Astrocyte (in vitro differentiated cells and primary cell): ENCODE data around the gene DNAL1. TPM values are rescaled to one million over a fixed set of nuclear protein-coding genes. Genes with fewer than 3 reads are reported as not detected.
A peak's percentile ranks its signal among the peaks of the same experiment; 100 is the strongest.

Experiments
- DNase-seq: peaks from one replicate; pipeline ENCODE4 v3.0.0-alpha.2; 2010; ENCODE audit warnings: low read depth
- FAIRE-seq: peaks from 2 replicates; lab custom pipeline; 2011; peaks lifted over from hg19 to GRCh38; lab: Jason Lieb, UNC
- H2AFZ ChIP-seq: 2 replicates; pipeline ENCODE4 v1.6.0; 2012; ENCODE audit warnings: low read depth, low read length, inconsistent platforms
- H3K27ac ChIP-seq: 2 replicates; pipeline ENCODE4 v1.5.1; 2011; ENCODE audit warnings: low read depth, low read length, inconsistent platforms
- H3K27me3 ChIP-seq: 2 replicates; pipeline ENCODE4 v1.6.0; 2011; ENCODE audit warnings: low read length, inconsistent platforms; ENCODE audit not compliant: insufficient read depth
- H3K36me3 ChIP-seq: 2 replicates; pipeline ENCODE4 v1.5.1; 2011; ENCODE audit warnings: low read length, inconsistent platforms; ENCODE audit not compliant: insufficient read depth
- H3K4me1 ChIP-seq: 2 replicates; pipeline ENCODE4 v1.5.1; 2011; ENCODE audit warnings: low read length, inconsistent platforms; ENCODE audit not compliant: insufficient read depth
- H3K4me2 ChIP-seq: 2 replicates; pipeline ENCODE4 v1.6.0; 2012; ENCODE audit warnings: low read length, inconsistent platforms
- H3K4me3 ChIP-seq: 2 replicates; pipeline ENCODE4 v1.5.1; 2011; ENCODE audit warnings: low read depth, mild to moderate bottlenecking, low read length, inconsistent platforms; ENCODE audit not compliant: insufficient read depth
- H3K79me2 ChIP-seq: 2 replicates; pipeline ENCODE4 v1.6.0; 2012; ENCODE audit warnings: mild to moderate bottlenecking, low read length, inconsistent platforms; ENCODE audit not compliant: insufficient read depth
- H3K9ac ChIP-seq: 2 replicates; pipeline ENCODE4 v1.6.0; 2012; ENCODE audit warnings: mild to moderate bottlenecking, low read length, inconsistent platforms
- H3K9me3 ChIP-seq: 2 replicates; pipeline ENCODE4 v1.5.1; 2012; ENCODE audit warnings: low read depth, mild to moderate bottlenecking, low read length, inconsistent platforms; ENCODE audit not compliant: insufficient read depth
- H4K20me1 ChIP-seq: 2 replicates; pipeline ENCODE4 v1.6.0; 2012; ENCODE audit warnings: low read length, inconsistent platforms; ENCODE audit not compliant: insufficient read depth
- H3K27ac Mint-ChIP-seq: one replicate; pipeline ENCODE4 v1.8.0; 2021; ENCODE audit warnings: mild to moderate bottlenecking, mixed read lengths; ENCODE audit not compliant: unreplicated experiment
- H3K27me3 Mint-ChIP-seq: one replicate; pipeline ENCODE4 v1.8.0; 2021; ENCODE audit warnings: low read depth, mixed read lengths; ENCODE audit not compliant: unreplicated experiment
- H3K36me3 Mint-ChIP-seq: one replicate; pipeline ENCODE4 v1.8.0; 2021; ENCODE audit warnings: low read depth, mixed read lengths; ENCODE audit not compliant: unreplicated experiment
- H3K4me1 Mint-ChIP-seq: one replicate; pipeline ENCODE4 v1.8.0; 2021; ENCODE audit warnings: low read depth, mixed read lengths; ENCODE audit not compliant: unreplicated experiment
- H3K4me3 Mint-ChIP-seq: one replicate; pipeline ENCODE4 v1.8.0; 2021; ENCODE audit warnings: mild to moderate bottlenecking, moderate library complexity, mixed read lengths; ENCODE audit not compliant: unreplicated experiment
- H3K9me3 Mint-ChIP-seq: one replicate; pipeline ENCODE4 v1.8.0; 2021; ENCODE audit warnings: mild to moderate bottlenecking, mixed read lengths; ENCODE audit not compliant: unreplicated experiment
- EZH2 ChIP-seq: IDR thresholded peaks from 2 replicates; pipeline ENCODE4 v1.6.1; 2012; ENCODE audit warnings: mild to moderate bottlenecking, low read length, inconsistent platforms; ENCODE audit not compliant: insufficient read depth
- total RNA-seq: library from RNA; stranded (reverse); gene quantifications from 2 replicates; pipeline ENCODE4 v1.2.1, GENCODE V29; 2021
- TF ChIP-seq, protein P1 (sequence below): IDR thresholded peaks from 2 replicates; pipeline ENCODE4 v1.5.1; 2011; ENCODE audit warnings: low read depth, mild to moderate bottlenecking, inconsistent platforms, low read length, moderate library complexity; ENCODE audit not compliant: insufficient read depth

DNAL1 gene
- total RNA-seq, 1 donor from 2014 or later = 24.9 TPM

DNA sequence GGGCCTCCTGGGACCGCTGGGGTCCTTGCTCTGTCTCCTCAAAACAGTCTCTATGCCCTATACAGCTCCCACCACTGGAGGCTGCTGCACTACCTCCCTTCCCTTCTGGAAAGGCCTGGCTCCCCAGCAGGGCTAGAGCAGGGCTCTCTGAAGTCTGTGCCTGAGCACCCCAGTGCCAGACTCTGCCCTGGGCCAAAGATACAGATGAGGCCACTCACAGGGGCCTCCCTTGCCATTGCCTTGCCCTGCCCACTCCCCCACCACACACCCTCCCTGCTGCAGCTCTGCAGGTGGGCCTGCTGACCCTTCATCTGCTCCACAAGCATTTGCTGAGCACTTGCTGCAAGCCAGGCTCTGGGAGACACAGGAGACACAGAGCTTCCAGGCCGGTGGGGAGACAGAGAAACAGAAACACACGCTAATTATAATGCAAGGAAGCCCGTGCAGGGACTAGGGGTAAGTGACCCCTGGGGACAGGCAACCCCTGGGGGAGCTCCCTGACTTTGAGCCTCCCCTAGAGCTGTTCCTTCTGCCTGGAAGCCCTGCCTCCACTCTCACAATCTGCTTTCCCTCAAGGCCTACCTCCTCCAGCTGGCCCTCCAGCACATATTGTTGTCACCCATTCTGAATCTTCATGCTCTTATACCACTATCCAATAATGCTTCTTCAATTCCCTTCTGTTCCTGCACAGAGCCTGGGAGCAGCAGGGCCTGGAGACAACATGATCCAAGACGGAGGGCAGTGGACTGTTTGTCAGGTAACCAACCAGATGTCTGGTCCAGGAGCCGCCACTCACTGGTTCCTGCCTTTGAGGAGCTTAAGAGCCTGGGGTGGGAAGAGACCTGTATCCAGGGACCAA lies 102.0 kb downstream of the DNAL1 start:
- Mint-ChIP-seq H3K36me3 (peaks cover 2% of the 10 kb centered on the region), H3K27ac (no peak overlapping the region), H3K9me3 (no peaks in the 10 kb centered on the region), H3K4me1 (peaks cover 53% of the 10 kb centered on the region), H3K4me3 (peak overlapping the region; percentile 61), H3K27me3 (no peaks in the 10 kb centered on the region)
- TF ChIP-seq, protein P1, sequence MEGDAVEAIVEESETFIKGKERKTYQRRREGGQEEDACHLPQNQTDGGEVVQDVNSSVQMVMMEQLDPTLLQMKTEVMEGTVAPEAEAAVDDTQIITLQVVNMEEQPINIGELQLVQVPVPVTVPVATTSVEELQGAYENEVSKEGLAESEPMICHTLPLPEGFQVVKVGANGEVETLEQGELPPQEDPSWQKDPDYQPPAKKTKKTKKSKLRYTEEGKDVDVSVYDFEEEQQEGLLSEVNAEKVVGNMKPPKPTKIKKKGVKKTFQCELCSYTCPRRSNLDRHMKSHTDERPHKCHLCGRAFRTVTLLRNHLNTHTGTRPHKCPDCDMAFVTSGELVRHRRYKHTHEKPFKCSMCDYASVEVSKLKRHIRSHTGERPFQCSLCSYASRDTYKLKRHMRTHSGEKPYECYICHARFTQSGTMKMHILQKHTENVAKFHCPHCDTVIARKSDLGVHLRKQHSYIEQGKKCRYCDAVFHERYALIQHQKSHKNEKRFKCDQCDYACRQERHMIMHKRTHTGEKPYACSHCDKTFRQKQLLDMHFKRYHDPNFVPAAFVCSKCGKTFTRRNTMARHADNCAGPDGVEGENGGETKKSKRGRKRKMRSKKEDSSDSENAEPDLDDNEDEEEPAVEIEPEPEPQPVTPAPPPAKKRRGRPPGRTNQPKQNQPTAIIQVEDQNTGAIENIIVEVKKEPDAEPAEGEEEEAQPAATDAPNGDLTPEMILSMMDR = no peak
- TF ChIP-seq EZH2 = no peak
- Histone ChIP-seq H3K9ac (peak overlapping the region; percentile 22), H3K36me3 (no peaks in the 10 kb centered on the region), H3K4me3 (no peak overlapping the region), H2AFZ (no peak overlapping the region), H3K27me3 (no peaks in the 10 kb centered on the region), H3K9me3 (no peaks in the 10 kb centered on the region), H3K79me2 (peaks cover 99% of the 10 kb centered on the region), H4K20me1 (peaks cover 99% of the 10 kb centered on the region), H3K4me1 (peaks cover 46% of the 10 kb centered on the region), H3K4me2 (peak overlapping the region; percentile 6), H3K27ac (no peak overlapping the region)
- FAIRE-seq (no peak), DNase-seq (no peak)

DNA sequence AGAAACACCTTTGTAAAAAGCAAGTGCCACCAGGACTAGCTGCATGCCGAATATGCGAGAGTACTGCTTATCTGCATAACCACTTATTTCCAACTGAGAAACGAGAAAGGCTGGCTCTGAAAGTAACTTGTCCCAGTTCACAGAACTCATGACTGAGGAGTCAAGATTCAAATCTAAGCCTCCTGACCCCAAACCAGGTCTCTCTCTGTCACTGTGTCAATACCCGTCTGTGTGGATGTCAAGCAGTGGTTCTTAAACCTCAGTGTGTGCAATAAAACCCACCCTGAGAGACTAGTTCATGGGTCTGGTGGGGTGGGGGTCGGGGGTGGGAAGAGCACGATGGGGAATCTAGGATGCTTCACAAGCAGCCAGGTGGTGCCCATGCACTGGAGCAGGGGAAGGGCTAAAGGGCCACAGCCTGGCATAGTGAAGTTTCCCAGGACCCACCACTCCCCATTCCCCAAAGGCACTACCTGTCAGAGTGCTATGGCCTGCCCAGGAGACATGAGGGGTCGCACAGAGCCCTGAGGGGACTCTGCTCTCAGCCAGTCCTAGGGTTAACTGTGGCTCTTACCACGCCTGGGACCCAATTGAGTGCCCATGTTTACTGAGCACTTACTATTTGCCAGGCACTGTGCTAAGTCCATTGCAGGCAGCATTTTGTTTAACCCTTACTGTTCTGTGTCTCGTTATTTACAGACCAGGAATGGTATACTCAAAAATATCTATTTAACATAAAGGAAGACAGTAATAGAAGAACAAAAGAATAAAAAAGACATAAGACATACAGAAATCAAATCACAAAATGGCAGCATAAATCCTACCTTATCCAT lies 102.8 kb downstream of the DNAL1 start:
- Mint-ChIP-seq H3K9me3 (no peaks in the 10 kb centered on the region), H3K4me1 (peaks cover 52% of the 10 kb centered on the region), H3K27me3 (no peaks in the 10 kb centered on the region), H3K36me3 (peaks cover 2% of the 10 kb centered on the region), H3K4me3 (no peak overlapping the region), H3K27ac (no peak overlapping the region)
- Histone ChIP-seq H3K4me2 (no peak overlapping the region), H3K4me3 (no peak overlapping the region), H3K4me1 (peaks cover 45% of the 10 kb centered on the region), H3K9me3 (no peaks in the 10 kb centered on the region), H3K27me3 (no peaks in the 10 kb centered on the region), H2AFZ (no peak overlapping the region), H3K79me2 (peaks cover 99% of the 10 kb centered on the region), H3K27ac (no peak overlapping the region), H3K9ac (no peak overlapping the region), H3K36me3 (no peaks in the 10 kb centered on the region), H4K20me1 (peaks cover 99% of the 10 kb centered on the region)
- DNase-seq (no peak), FAIRE-seq (no peak)
- TF ChIP-seq EZH2 = no peak
- TF ChIP-seq, protein P1 = no peak
